GM23338 (cell line): ENCODE results near the gene RAB42. TPM values are rescaled to one million over a fixed set of nuclear protein-coding genes. Genes with fewer than 3 reads are reported as not detected.

Experiments
- ATAC-seq: fragments of 200-7000 bp; cut with Tn5 transposase; 3 replicates; pipeline ENCODE4 v1.9.1; 2020
- DNase-seq: peaks from one replicate; pipeline ENCODE4 v3.0.0-alpha.2; 2015; ENCODE audit warnings: low spot score
- H2AFZ ChIP-seq: fragments of 200-600 bp; sonication (generic); 2 replicates; pipeline ENCODE4 v1.8.0; 2016; ENCODE audit warnings: antibody characterized with exemption, mild to moderate bottlenecking, moderate library complexity
- H3F3A ChIP-seq: fragments of 200-600 bp; sonication (generic); replicated peaks from 2 replicates; pipeline ENCODE4 v1.8.0; 2017; ENCODE audit warnings: antibody characterized with exemption, mixed run types, low read depth
- H3K27ac ChIP-seq: fragments of 200-600 bp; sonication (generic); 2 replicates; pipeline ENCODE4 v1.6.1; 2016; ENCODE audit warnings: low read depth
- H3K27me3 ChIP-seq: fragments of 200-600 bp; sonication (generic); 2 replicates; pipeline ENCODE4 v1.8.0; 2016; ENCODE audit warnings: mild to moderate bottlenecking, mixed run types, moderate library complexity; ENCODE audit not compliant: insufficient read depth
- H3K36me3 ChIP-seq: fragments of 200-600 bp; sonication (generic); 2 replicates; pipeline ENCODE4 v1.8.0; 2016; ENCODE audit warnings: mild to moderate bottlenecking; ENCODE audit not compliant: insufficient read depth
- H3K4me1 ChIP-seq: fragments of 200-600 bp; sonication (generic); 2 replicates; pipeline ENCODE4 v1.8.0; 2016; ENCODE audit warnings: mild to moderate bottlenecking, moderate library complexity; ENCODE audit not compliant: insufficient read depth
- H3K4me2 ChIP-seq: fragments of 200-600 bp; sonication (generic); 2 replicates; pipeline ENCODE4 v1.7.1; 2017; ENCODE audit warnings: mixed run types
- H3K4me3 ChIP-seq: fragments of 200-600 bp; sonication (generic); 2 replicates; pipeline ENCODE4 v1.6.1; 2016; ENCODE audit warnings: mixed run types
- H3K79me2 ChIP-seq: fragments of 200-600 bp; sonication (generic); replicated peaks from 2 replicates; pipeline ENCODE4 v1.8.0; 2017; ENCODE audit warnings: mild to moderate bottlenecking; ENCODE audit not compliant: insufficient read depth
- H3K9me2 ChIP-seq: fragments of 200-600 bp; sonication (generic); 2 replicates; pipeline ENCODE4 v1.8.0; 2017; ENCODE audit not compliant: insufficient read depth
- H4K20me1 ChIP-seq: fragments of 200-600 bp; sonication (generic); replicated peaks from 2 replicates; pipeline ENCODE4 v1.8.0; 2017; ENCODE audit warnings: mild to moderate bottlenecking; ENCODE audit not compliant: insufficient read depth
- H3K27ac Mint-ChIP-seq: 2 replicates; pipeline ENCODE4 v1.8.0; 2020; ENCODE audit warnings: inconsistent platforms, mild to moderate bottlenecking, moderate library complexity, mixed read lengths
- H3K27me3 Mint-ChIP-seq: 3 replicates; pipeline ENCODE4 v1.8.0; 2022; ENCODE audit warnings: low read depth, mild to moderate bottlenecking, moderate library complexity, mixed read lengths, inconsistent platforms; ENCODE audit not compliant: insufficient read depth, poor library complexity
- H3K36me3 Mint-ChIP-seq: 3 replicates; pipeline ENCODE4 v1.8.0; 2021; ENCODE audit warnings: low read depth, mild to moderate bottlenecking, inconsistent platforms, moderate library complexity, mixed read lengths
- H3K4me1 Mint-ChIP-seq: 3 replicates; pipeline ENCODE4 v1.8.0; 2020; ENCODE audit warnings: mild to moderate bottlenecking, inconsistent platforms, mixed read lengths
- H3K4me3 Mint-ChIP-seq: 3 replicates; pipeline ENCODE4 v1.8.0; 2021; ENCODE audit warnings: moderate library complexity, mild to moderate bottlenecking, inconsistent platforms, mixed read lengths
- H3K9me3 Mint-ChIP-seq: 3 replicates; pipeline ENCODE4 v1.8.0; 2020; ENCODE audit warnings: moderate library complexity, mild to moderate bottlenecking, inconsistent platforms, mixed read lengths
- CREB1 ChIP-seq: fragments of 250-450 bp; sonication (Bioruptor Pico); IDR thresholded peaks from 2 replicates; pipeline ENCODE4 v1.5.0; 2020; ENCODE audit warnings: low read depth, mild to moderate bottlenecking, moderate library complexity
- CTCF ChIP-seq, 2 experiments: fragments of 200-600 bp in 1 of 2; sonication (generic) in 1 of 2; conservative IDR thresholded peaks; 2 replicates each; pipeline versions ENCODE4 v1.5.1 to v1.6.1; 2016 to 2017; ENCODE audit warnings: antibody characterized with exemption in 2 of 2, low read depth in 2 of 2, mild to moderate bottlenecking in 2 of 2, moderate library complexity in 1 of 2
- EZH2 ChIP-seq: fragments of 200-600 bp; sonication (generic); IDR thresholded peaks from one replicate; pipeline ENCODE4 v1.8.0; 2017; ENCODE audit warnings: antibody characterized with exemption, mild to moderate bottlenecking, low read depth; ENCODE audit not compliant: unreplicated experiment
- EZH2phosphoT487 ChIP-seq: fragments of 200-600 bp; sonication (generic); IDR thresholded peaks from one replicate; pipeline ENCODE4 v1.8.1; 2018; ENCODE audit warnings: antibody characterized with exemption; ENCODE audit not compliant: unreplicated experiment
- JUNB ChIP-seq: IDR thresholded peaks from one replicate; pipeline ENCODE4 v1.6.1; 2016; ENCODE audit warnings: antibody characterized with exemption; ENCODE audit not compliant: unreplicated experiment
- NANOG ChIP-seq: IDR thresholded peaks from 2 replicates; pipeline ENCODE4 v1.6.1; 2016; ENCODE audit warnings: antibody characterized with exemption, borderline replicate concordance
- POLR2AphosphoS5 ChIP-seq: IDR thresholded peaks from 2 replicates; pipeline ENCODE4 v1.6.1; 2016; ENCODE audit warnings: antibody characterized with exemption, low read depth
- REST ChIP-seq: IDR thresholded peaks from one replicate; pipeline ENCODE4 v1.6.1; 2018; ENCODE audit warnings: antibody characterized with exemption; ENCODE audit not compliant: unreplicated experiment
- STAT1 ChIP-seq: IDR thresholded peaks from one replicate; pipeline ENCODE4 v1.6.1; 2016; ENCODE audit warnings: antibody characterized with exemption; ENCODE audit not compliant: unreplicated experiment
- ZNF114 ChIP-seq: fragments of 250-450 bp; sonication (Bioruptor Pico); IDR thresholded peaks from 2 replicates; pipeline ENCODE4 v1.5.0; 2020; ENCODE audit warnings: mild to moderate bottlenecking, moderate library complexity
- polyA plus RNA-seq: library from polyadenylated mRNA; unstranded; fragments of >200 nt; fragmentation: Nextera tagmentation; extraction: Ambion mirVana; gene quantifications from 2 replicates; pipeline ENCODE4 v1.2.1, GENCODE V29; 2016
- total RNA-seq: library from RNA; depleted of rRNA; stranded (reverse); fragments of >200 nt; shearing (Covaris generic); gene quantifications from 2 replicates; pipeline ENCODE4 v1.2.3, GENCODE V29; 2014
- TF ChIP-seq, protein P1 (sequence below): IDR thresholded peaks from 2 replicates; pipeline ENCODE4 v1.6.1; 2016; ENCODE audit warnings: antibody characterized with exemption
- TF ChIP-seq, protein P2 (sequence below): fragments of 250-450 bp; sonication (Bioruptor Pico); IDR thresholded peaks from 2 replicates; pipeline ENCODE4 v1.5.0; 2020; ENCODE audit warnings: mild to moderate bottlenecking, moderate library complexity

Gene RAB42
- total and polyA plus RNA-seq, 2 experiments from 2014 or later = 13.0 to 17.7 TPM

GRCh38 chr1:28642056-28642846 is 50.2 kb downstream of the RAB42 start:
- H3K27me3 ChIP-seq = no peaks in the 10 kb centered on the region
- peak overlapping the region; percentile 99 for H3K4me3 Mint-ChIP-seq
- peak overlapping the region; percentile 96 for H3K4me2 ChIP-seq
- no peaks in the 10 kb centered on the region for H3K9me2 ChIP-seq
- ATAC-seq = peak; percentile 19
- peaks cover 22% of the 10 kb centered on the region for H3K27me3 Mint-ChIP-seq
- H3K36me3 Mint-ChIP-seq = no peaks in the 10 kb centered on the region; the same call in 2 of the 3 replicates
- peak overlapping the region; percentile 97 for H3K4me3 ChIP-seq
- H3F3A ChIP-seq = peaks cover 10% of the 10 kb centered on the region
- H3K27ac ChIP-seq = peak overlapping the region; percentile 94
- TF ChIP-seq REST (no peak), STAT1 (no peak), POLR2AphosphoS5 (no peak), EZH2 (no peak), JUNB (no peak), CREB1 (CRISPR knock-in tag) (no peak), NANOG (no peak), EZH2phosphoT487 (no peak), CTCF (conservative IDR thresholded peaks at IDR 0.05; ENCODE audit: low read depth in 2 of 2) (no peak), ZNF114 (CRISPR knock-in tag) (no peak)
- TF ChIP-seq, protein P1, sequence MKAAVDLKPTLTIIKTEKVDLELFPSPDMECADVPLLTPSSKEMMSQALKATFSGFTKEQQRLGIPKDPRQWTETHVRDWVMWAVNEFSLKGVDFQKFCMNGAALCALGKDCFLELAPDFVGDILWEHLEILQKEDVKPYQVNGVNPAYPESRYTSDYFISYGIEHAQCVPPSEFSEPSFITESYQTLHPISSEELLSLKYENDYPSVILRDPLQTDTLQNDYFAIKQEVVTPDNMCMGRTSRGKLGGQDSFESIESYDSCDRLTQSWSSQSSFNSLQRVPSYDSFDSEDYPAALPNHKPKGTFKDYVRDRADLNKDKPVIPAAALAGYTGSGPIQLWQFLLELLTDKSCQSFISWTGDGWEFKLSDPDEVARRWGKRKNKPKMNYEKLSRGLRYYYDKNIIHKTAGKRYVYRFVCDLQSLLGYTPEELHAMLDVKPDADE = no peak
- TF ChIP-seq, protein P2, sequence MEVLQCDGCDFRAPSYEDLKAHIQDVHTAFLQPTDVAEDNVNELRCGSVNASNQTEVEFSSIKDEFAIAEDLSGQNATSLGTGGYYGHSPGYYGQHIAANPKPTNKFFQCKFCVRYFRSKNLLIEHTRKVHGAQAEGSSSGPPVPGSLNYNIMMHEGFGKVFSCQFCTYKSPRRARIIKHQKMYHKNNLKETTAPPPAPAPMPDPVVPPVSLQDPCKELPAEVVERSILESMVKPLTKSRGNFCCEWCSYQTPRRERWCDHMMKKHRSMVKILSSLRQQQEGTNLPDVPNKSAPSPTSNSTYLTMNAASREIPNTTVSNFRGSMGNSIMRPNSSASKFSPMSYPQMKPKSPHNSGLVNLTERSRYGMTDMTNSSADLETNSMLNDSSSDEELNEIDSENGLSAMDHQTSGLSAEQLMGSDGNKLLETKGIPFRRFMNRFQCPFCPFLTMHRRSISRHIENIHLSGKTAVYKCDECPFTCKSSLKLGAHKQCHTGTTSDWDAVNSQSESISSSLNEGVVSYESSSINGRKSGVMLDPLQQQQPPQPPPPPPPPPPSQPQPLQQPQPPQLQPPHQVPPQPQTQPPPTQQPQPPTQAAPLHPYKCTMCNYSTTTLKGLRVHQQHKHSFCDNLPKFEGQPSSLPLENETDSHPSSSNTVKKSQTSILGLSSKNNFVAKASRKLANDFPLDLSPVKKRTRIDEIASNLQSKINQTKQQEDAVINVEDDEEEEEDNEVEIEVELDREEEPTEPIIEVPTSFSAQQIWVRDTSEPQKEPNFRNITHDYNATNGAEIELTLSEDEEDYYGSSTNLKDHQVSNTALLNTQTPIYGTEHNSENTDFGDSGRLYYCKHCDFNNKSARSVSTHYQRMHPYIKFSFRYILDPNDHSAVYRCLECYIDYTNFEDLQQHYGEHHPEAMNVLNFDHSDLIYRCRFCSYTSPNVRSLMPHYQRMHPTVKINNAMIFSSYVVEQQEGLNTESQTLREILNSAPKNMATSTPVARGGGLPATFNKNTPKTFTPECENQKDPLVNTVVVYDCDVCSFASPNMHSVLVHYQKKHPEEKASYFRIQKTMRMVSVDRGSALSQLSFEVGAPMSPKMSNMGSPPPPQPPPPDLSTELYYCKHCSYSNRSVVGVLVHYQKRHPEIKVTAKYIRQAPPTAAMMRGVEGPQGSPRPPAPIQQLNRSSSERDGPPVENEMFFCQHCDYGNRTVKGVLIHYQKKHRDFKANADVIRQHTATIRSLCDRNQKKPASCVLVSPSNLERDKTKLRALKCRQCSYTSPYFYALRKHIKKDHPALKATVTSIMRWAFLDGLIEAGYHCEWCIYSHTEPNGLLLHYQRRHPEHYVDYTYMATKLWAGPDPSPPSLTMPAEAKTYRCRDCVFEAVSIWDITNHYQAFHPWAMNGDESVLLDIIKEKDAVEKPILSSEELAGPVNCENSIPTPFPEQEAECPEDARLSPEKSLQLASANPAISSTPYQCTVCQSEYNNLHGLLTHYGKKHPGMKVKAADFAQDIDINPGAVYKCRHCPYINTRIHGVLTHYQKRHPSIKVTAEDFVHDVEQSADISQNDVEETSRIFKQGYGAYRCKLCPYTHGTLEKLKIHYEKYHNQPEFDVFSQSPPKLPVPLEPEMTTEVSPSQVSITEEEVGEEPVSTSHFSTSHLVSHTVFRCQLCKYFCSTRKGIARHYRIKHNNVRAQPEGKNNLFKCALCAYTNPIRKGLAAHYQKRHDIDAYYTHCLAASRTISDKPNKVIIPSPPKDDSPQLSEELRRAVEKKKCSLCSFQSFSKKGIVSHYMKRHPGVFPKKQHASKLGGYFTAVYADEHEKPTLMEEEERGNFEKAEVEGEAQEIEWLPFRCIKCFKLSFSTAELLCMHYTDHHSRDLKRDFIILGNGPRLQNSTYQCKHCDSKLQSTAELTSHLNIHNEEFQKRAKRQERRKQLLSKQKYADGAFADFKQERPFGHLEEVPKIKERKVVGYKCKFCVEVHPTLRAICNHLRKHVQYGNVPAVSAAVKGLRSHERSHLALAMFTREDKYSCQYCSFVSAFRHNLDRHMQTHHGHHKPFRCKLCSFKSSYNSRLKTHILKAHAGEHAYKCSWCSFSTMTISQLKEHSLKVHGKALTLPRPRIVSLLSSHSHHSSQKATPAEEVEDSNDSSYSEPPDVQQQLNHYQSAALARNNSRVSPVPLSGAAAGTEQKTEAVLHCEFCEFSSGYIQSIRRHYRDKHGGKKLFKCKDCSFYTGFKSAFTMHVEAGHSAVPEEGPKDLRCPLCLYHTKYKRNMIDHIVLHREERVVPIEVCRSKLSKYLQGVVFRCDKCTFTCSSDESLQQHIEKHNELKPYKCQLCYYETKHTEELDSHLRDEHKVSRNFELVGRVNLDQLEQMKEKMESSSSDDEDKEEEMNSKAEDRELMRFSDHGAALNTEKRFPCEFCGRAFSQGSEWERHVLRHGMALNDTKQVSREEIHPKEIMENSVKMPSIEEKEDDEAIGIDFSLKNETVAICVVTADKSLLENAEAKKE (CRISPR knock-in tag) = no peak
- peak overlapping the region; percentile 98 for H3K27ac Mint-ChIP-seq
- DNase-seq = peak; percentile 35
- peaks cover 18% of the 10 kb centered on the region for H3K4me1 Mint-ChIP-seq
- H3K79me2 ChIP-seq = peaks cover 31% of the 10 kb centered on the region
- H4K20me1 ChIP-seq = no peaks in the 10 kb centered on the region
- H3K9me3 Mint-ChIP-seq = no peaks in the 10 kb centered on the region
- H3K36me3 ChIP-seq = no peaks in the 10 kb centered on the region
- H2AFZ ChIP-seq = peak overlapping the region; percentile 83
- peaks cover 9% of the 10 kb centered on the region; the same call in 1 of the 2 replicates for H3K4me1 ChIP-seq
